ENCODE results near the gene EYS. TPM values are rescaled to one million over a fixed set of nuclear protein-coding genes. Genes with fewer than 3 reads are reported as not detected.
"Not testable (repeated sequence)": the region's sequence is repeated elsewhere in the genome, so short reads cannot be mapped to it uniquely, and the experiment has no call there.

The EYS gene
- total and polyA plus RNA-seq, 2 experiments from 2014 or later: under 0.01 to 0.15 TPM

DNA sequence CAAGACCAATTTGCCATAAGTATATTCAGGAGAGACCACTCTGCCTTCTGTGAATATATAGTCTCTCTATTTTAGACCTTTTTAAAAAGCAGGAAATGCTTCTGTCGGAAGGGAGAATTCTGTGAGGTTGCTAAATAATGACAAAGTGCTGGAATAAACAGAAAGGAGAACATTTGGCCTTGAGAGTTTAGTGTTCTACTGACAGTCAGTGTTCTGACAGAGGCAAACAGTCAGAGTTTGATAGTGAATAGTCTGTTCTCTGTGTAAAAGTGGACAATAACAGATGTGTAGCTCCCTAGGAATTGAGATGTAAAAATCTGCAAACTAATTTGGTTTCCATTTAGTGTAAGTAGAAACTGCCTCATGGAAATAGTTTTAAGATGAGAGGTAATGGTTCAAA lies 1850.8 kb downstream of the EYS start:
- H3K4me3 ChIP-seq: no peak overlapping the region
- H3K36me3 ChIP-seq: no peaks in the 10 kb centered on the region
- TF ChIP-seq, protein P1, sequence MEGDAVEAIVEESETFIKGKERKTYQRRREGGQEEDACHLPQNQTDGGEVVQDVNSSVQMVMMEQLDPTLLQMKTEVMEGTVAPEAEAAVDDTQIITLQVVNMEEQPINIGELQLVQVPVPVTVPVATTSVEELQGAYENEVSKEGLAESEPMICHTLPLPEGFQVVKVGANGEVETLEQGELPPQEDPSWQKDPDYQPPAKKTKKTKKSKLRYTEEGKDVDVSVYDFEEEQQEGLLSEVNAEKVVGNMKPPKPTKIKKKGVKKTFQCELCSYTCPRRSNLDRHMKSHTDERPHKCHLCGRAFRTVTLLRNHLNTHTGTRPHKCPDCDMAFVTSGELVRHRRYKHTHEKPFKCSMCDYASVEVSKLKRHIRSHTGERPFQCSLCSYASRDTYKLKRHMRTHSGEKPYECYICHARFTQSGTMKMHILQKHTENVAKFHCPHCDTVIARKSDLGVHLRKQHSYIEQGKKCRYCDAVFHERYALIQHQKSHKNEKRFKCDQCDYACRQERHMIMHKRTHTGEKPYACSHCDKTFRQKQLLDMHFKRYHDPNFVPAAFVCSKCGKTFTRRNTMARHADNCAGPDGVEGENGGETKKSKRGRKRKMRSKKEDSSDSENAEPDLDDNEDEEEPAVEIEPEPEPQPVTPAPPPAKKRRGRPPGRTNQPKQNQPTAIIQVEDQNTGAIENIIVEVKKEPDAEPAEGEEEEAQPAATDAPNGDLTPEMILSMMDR (IDR thresholded peaks at IDR 0.05; ENCODE audit: low read depth, low read length): no peak
- H3K27ac ChIP-seq: no peak overlapping the region
- peaks cover 6% of the 10 kb centered on the region for H3K4me1 ChIP-seq (ENCODE audit: low read depth)
- DNase-seq (ENCODE audit: low read depth in 1 of 2, low spot score in 1 of 2): peak in 1 of 2 donors; percentile 4
- no peaks in the 10 kb centered on the region for H3K9me3 ChIP-seq (ENCODE audit: low read depth)
- H3K27me3 ChIP-seq: no peaks in the 10 kb centered on the region

DNA sequence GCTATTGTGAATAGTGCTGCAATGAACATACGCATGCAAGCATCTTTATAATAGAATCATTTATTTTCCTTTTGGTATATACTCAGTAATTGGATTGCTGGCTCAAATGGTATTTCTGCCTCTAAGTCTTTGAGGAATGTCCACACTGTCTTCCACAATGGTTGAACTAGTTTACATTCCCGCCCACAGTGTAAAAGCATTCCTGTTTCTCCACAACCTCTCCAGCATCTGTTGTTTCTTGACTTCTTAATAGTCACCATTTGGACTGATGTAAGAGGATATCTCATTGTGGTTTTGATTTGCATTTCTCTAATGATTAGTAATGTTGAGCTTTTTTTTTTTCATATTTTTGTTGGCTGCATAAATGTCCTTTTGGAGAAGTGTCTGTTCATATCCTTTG lies 1862.7 kb downstream of the EYS start:
- H3K9me3 ChIP-seq (ENCODE audit: low read depth): no peaks in the 10 kb centered on the region
- H3K4me3 ChIP-seq: no peak overlapping the region
- no peaks in the 10 kb centered on the region for H3K27me3 ChIP-seq
- H3K4me1 ChIP-seq (ENCODE audit: low read depth): no peaks in the 10 kb centered on the region
- peak in 1 of 2 donors; percentile 74 for DNase-seq (ENCODE audit: low read depth in 1 of 2, low spot score in 1 of 2)
- TF ChIP-seq, protein P1 (IDR thresholded peaks at IDR 0.05; ENCODE audit: low read depth, low read length): no peak
- H3K36me3 ChIP-seq: no peaks in the 10 kb centered on the region
- H3K27ac ChIP-seq: no peak overlapping the region

DNA sequence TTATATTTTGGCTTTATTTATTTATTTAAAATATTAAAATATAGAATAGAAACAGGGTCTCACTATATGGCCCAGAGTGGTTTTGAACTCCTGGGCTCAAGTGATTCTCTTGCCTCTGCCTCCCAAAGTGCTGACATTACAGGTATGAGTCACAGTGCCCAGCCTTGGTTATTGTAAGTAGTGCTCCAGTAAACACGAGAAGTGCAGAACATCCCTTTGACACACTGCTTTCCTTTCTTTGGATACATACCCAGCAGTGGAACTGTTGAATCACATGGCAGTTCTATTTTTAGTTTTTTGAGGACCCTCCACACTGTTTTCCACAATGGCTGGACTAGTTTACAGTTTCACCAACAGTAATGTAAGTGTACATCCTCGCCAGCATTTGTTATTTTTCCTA lies 1867.5 kb downstream of the EYS start:
- no peak overlapping the region for H3K4me3 ChIP-seq
- TF ChIP-seq, protein P1 (IDR thresholded peaks at IDR 0.05; ENCODE audit: low read depth, low read length): no peak
- H3K27me3 ChIP-seq: no peaks in the 10 kb centered on the region
- H3K9me3 ChIP-seq (ENCODE audit: low read depth): no peaks in the 10 kb centered on the region
- H3K27ac ChIP-seq: no peak overlapping the region
- H3K4me1 ChIP-seq (ENCODE audit: low read depth): no peaks in the 10 kb centered on the region
- peak; percentile 32 to 65 for DNase-seq (ENCODE audit: low read depth in 1 of 2, low spot score in 1 of 2)
- no peaks in the 10 kb centered on the region for H3K36me3 ChIP-seq

- not testable (repeated sequence) for H3K9me3 ChIP-seq (ENCODE audit: low read depth); H3K4me1 ChIP-seq (ENCODE audit: low read depth); H3K27ac ChIP-seq; H3K4me3 ChIP-seq; H3K36me3 ChIP-seq; DNase-seq (ENCODE audit: low read depth in 1 of 2, low spot score in 1 of 2); H3K27me3 ChIP-seq
Measured at GRCh38 chr6:63828678-63829077, 1878.3 kb downstream of the EYS start.

DNA sequence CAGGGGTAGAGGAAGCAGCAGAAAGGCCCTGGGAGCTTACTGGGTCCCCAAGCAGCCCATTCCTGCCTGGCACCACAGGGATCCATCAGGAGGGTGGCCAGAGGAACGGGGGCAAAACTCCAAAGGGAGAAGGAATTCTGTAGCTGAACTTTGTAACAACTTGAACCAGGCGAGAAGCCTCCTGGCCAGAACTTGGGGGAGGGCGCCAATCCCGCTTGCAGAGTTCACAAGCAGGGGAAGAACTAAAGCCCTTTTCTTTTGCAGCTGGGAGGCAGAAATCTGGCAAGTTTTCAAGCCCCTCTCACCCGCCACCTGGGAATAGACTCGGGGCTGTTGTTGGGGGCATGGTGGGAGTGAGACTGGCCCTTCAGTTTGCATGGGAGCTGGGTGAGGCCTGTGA lies 1882.3 kb downstream of the EYS start:
- Histone ChIP-seq H3K36me3 (no peaks in the 10 kb centered on the region), H3K4me3 (no peak overlapping the region), H3K9me3 (ENCODE audit: low read depth) (no peaks in the 10 kb centered on the region), H3K27ac (no peak overlapping the region), H3K27me3 (no peaks in the 10 kb centered on the region), H3K4me1 (ENCODE audit: low read depth) (no peaks in the 10 kb centered on the region)
- TF ChIP-seq, protein P1 (IDR thresholded peaks at IDR 0.05; ENCODE audit: low read depth, low read length): no peak
- no peak for DNase-seq (ENCODE audit: low read depth in 1 of 2, low spot score in 1 of 2)

DNA sequence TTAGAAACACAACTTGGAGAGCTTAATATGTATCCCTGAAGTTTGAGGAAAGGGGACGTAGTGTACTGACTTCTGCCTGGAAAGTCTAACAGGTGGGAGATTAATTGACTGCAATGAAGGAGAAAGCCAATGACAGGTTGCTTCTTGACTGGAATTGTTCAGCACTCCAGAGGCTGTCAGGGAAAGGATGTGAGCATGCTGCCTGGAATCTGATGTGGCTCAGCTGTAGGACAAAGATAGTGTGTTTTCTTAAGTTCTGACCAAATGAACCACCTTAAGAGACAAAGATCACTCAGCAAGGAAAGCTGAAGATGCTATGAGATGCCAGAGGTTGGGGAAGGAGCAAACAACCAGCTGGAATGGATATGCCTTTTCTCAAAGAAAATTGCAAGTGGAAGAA lies 1885.6 kb downstream of the EYS start:
- Histone ChIP-seq H3K36me3 (no peaks in the 10 kb centered on the region), H3K27me3 (no peaks in the 10 kb centered on the region), H3K27ac (no peak overlapping the region), H3K9me3 (ENCODE audit: low read depth) (no peaks in the 10 kb centered on the region), H3K4me1 (ENCODE audit: low read depth) (no peaks in the 10 kb centered on the region), H3K4me3 (no peak overlapping the region)
- TF ChIP-seq, protein P1 (IDR thresholded peaks at IDR 0.05; ENCODE audit: low read depth, low read length): no peak
- no peak for DNase-seq (ENCODE audit: low read depth in 1 of 2, low spot score in 1 of 2)

Measured in cardiac muscle cell (in vitro differentiated cells and primary cell).